Sigmoid colon (tissue), 7 donors: Measurements from ENCODE around the gene SLC39A7. TPM values are rescaled to one million over a fixed set of nuclear protein-coding genes. Genes with fewer than 3 reads are reported as not detected.

Experiments
- DNase-seq: peaks from one replicate; pipeline ENCODE4 v3.0.0-alpha.2; 2019
- H3K27ac ChIP-seq, 4 donors: fragments of 200-600 bp; sonication (generic); one replicate each; pipeline ENCODE4 v1.5.1; 2016 to 2019; ENCODE audit warnings: mild to moderate bottlenecking in 1 of 4
- H3K27me3 ChIP-seq, 3 donors: fragments of 200-600 bp; sonication (generic); one replicate each; pipeline ENCODE4 v1.5.1; 2019; ENCODE audit warnings: mild to moderate bottlenecking in 1 of 3
- H3K36me3 ChIP-seq, 4 donors: fragments of 200-600 bp; sonication (generic); one replicate each; pipeline ENCODE4 v1.5.1; 2016 to 2019
- H3K4me1 ChIP-seq, 4 donors: fragments of 200-600 bp; sonication (generic); one replicate each; pipeline ENCODE4 v1.5.1; 2017 to 2019
- H3K4me3 ChIP-seq, 4 donors: fragments of 200-600 bp; sonication (generic); one replicate each; pipeline ENCODE4 v1.5.1; 2017 to 2019; ENCODE audit warnings: mild to moderate bottlenecking in 2 of 4, moderate library complexity in 1 of 4
- H3K9me3 ChIP-seq, 4 donors: fragments of 200-600 bp in 3 of 4; sonication (generic) in 3 of 4; one replicate each; pipeline versions ENCODE4 v1.5.1 to v1.6.1; 2013 to 2019
- EP300 ChIP-seq, 4 donors: sonication (generic); formaldehyde crosslinking; IDR thresholded peaks; one replicate each; pipeline ENCODE4 v1.6.1; 2017; ENCODE audit warnings: antibody characterized with exemption in 4 of 4
- POLR2A ChIP-seq, 2 donors: fragments of 450-650 bp; IDR thresholded peaks; one replicate each; pipeline ENCODE4 v1.6.1; 2016; ENCODE audit warnings: antibody characterized with exemption in 2 of 2, mild to moderate bottlenecking in 2 of 2, moderate library complexity in 2 of 2
- POLR2AphosphoS5 ChIP-seq, 4 donors: sonication (generic); formaldehyde crosslinking; IDR thresholded peaks; one replicate each; pipeline ENCODE4 v1.6.1; 2017; ENCODE audit warnings: antibody characterized with exemption in 4 of 4
- WGBS, 2 donors: extraction: QIAGEN DNeasy Blood & Tissue Kit; methylation state at CpG; one replicate each; pipeline ENCODE4 v1.1.7; 2013; 5-methylcytosine and 5-hydroxymethylcytosine counted together
- intact Hi-C: fragments of 100-400 bp; cut with DNase I; formaldehyde crosslinking; loops from one replicate; pipeline ENCODE4 v1.15.1; 2023
- polyA plus RNA-seq, 3 donors: library from polyadenylated mRNA; stranded (reverse); fragments of 200-250 nt; gene quantifications; one replicate each; pipeline ENCODE4 v1.2.3, GENCODE V29; 2013
- total RNA-seq, 4 donors: library from RNA; depleted of rRNA; stranded (reverse); fragments of >200 nt; gene quantifications; one replicate each; pipeline ENCODE4 v1.1.0, GENCODE V29; 2016
- TF ChIP-seq, protein P1 (sequence below), 4 experiments: fragments of 450-650 bp in 3 of 4; fragments of 200-600 bp in 1 of 4; IDR thresholded peaks; one replicate each; pipeline ENCODE4 v1.5.1; 2016 to 2019; ENCODE audit warnings: antibody characterized with exemption in 4 of 4, mild to moderate bottlenecking in 3 of 4, moderate library complexity in 2 of 4
- donor health status: healthy with polysubstance abuse.
- donor health status: Bipolar disorder and iron deficiency.
- donor health status: healthy.

SLC39A7 gene
- total and polyA plus RNA-seq, 7 donors: 31.2 to 189 (median 49.6) TPM

DNA sequence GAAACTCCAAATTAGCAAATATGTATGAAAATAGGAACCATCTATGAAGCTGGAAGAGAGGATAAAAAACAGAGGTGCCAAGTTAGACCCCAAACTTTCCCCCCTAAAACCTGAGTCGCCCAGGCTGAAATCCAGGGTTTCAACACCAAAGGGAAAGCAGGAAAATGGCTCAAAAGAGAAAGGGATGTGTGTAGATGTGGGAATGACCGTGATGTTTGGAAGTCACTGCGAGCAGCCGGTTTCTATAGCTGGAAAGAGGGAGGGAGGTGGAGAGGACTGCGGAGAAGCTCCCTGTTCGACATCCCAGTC, 12.1 kb downstream of the SLC39A7 start:
- DNase-seq: no peak
- Histone ChIP-seq H3K4me3 (peak overlapping the region; percentile 22 to 55 (median 48)), H3K27ac (peak overlapping the region in 3 of 4 donors; percentile 41 to 63 (median 57)), H3K36me3 (peaks cover 4 to 26% (median 6%) of the 10 kb centered on the region in 4 donors), H3K27me3 (no peaks in the 10 kb centered on the region), H3K9me3 (no peaks in the 10 kb centered on the region), H3K4me1 (peaks cover 0 to 27% (median 22%) of the 10 kb centered on the region in 4 donors)
- intact Hi-C loops: no loop called here
- TF ChIP-seq, protein P1, sequence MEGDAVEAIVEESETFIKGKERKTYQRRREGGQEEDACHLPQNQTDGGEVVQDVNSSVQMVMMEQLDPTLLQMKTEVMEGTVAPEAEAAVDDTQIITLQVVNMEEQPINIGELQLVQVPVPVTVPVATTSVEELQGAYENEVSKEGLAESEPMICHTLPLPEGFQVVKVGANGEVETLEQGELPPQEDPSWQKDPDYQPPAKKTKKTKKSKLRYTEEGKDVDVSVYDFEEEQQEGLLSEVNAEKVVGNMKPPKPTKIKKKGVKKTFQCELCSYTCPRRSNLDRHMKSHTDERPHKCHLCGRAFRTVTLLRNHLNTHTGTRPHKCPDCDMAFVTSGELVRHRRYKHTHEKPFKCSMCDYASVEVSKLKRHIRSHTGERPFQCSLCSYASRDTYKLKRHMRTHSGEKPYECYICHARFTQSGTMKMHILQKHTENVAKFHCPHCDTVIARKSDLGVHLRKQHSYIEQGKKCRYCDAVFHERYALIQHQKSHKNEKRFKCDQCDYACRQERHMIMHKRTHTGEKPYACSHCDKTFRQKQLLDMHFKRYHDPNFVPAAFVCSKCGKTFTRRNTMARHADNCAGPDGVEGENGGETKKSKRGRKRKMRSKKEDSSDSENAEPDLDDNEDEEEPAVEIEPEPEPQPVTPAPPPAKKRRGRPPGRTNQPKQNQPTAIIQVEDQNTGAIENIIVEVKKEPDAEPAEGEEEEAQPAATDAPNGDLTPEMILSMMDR (IDR thresholded peaks at IDR 0.05): no peak
- TF ChIP-seq POLR2AphosphoS5 (IDR thresholded peaks at IDR 0.05): no peak
- no peak for TF ChIP-seq POLR2A (IDR thresholded peaks at IDR 0.05)
- TF ChIP-seq EP300 (IDR thresholded peaks at IDR 0.05): no peak
- 8 to 12% methylated on average over 6 of the region's 6 CpGs for WGBS, 2 donors

DNA sequence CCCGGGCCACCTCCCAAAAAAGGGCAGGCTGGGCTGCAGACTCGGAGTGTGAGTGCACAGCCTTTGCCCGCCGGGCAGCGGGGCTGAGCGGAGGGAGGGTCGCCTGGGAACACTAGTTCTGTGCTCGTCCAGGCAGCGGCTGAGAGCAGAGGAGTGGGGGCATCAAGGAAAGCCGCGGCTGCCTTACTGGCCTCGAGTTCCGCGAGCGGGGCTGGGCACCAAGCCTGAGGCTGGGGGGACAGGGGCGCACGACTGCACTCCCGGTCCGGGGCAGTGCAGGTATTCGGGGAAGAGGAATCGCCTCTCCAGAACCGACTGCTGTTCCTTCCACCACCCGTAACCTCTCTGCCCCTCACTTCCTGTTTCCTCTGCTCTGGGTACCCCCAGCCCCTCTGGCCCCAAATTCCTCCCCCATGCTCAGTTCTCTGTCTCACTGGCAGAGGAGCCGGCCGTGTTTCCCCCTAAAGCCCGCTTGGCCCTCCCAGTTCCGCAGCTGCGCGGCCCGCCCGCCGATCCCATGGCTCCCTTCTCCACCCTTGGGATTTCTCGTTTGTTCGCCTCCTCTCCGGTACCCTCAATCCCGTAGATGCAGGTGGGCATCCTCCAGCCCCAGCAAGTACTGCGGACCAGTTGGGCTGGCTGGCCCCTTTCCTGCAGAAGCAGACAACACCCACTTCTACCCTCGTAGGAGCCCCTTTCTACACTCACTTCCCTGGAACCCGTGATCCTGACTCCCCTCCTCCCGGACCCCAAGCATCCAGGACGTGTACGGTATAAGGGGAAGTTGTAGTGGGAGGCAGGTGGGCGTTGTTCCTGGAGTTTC, 12.7 kb downstream of the SLC39A7 start:
- TF ChIP-seq POLR2AphosphoS5 (IDR thresholded peaks at IDR 0.05) (peak in 2 of 4 donors; percentile 4 to 15), EP300 (IDR thresholded peaks at IDR 0.05) (no peak), POLR2A (IDR thresholded peaks at IDR 0.05) (no peak)
- TF ChIP-seq, protein P1 (IDR thresholded peaks at IDR 0.05): no peak
- H3K36me3 ChIP-seq: peaks cover 4 to 26% (median 6%) of the 10 kb centered on the region in 4 donors
- H3K9me3 ChIP-seq: no peaks in the 10 kb centered on the region
- peak overlapping the region in 3 of 4 donors; percentile 41 to 63 (median 57) for H3K27ac ChIP-seq
- peaks cover 0 to 27% (median 21%) of the 10 kb centered on the region in 4 donors for H3K4me1 ChIP-seq
- intact Hi-C loops: no loop called here
- peak overlapping the region; percentile 22 to 55 (median 48) for H3K4me3 ChIP-seq
- no peaks in the 10 kb centered on the region for H3K27me3 ChIP-seq
- WGBS, 2 donors: 1% methylated on average over 43 of the region's 43 CpGs
- DNase-seq: no peak

DNA sequence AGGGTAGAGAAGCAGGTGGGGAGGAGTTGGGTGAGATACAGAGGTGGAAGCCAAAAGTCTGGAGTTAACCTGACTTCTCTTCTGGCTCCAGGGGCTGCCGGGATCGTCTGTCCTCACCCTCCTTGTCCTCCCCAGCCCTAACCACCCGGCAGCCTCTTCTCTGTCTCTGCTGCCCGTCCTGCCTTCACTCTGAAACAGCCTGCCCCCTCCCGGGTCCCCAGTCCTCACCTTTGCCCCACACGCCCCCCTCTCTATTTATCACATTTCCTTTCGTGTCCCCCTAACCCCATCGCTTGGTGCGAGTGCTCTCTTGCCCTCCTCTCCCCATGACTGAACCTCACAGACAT, 13.3 kb downstream of the SLC39A7 start:
- intact Hi-C loops: no loop called here
- Histone ChIP-seq H3K4me1 (peaks cover 0 to 25% (median 18%) of the 10 kb centered on the region in 4 donors), H3K36me3 (peaks cover 4 to 26% (median 6%) of the 10 kb centered on the region in 4 donors), H3K27ac (peak overlapping the region in 3 of 4 donors; percentile 41 to 63 (median 57)), H3K4me3 (peak overlapping the region; percentile 22 to 55 (median 48)), H3K9me3 (no peaks in the 10 kb centered on the region), H3K27me3 (no peaks in the 10 kb centered on the region)
- TF ChIP-seq POLR2AphosphoS5 (IDR thresholded peaks at IDR 0.05): peak in 1 of 4 donors; percentile 2
- TF ChIP-seq, protein P1 (IDR thresholded peaks at IDR 0.05): no peak
- TF ChIP-seq POLR2A (IDR thresholded peaks at IDR 0.05): no peak
- 17 to 18% methylated on average over 9 of the region's 9 CpGs for WGBS, 2 donors
- no peak for DNase-seq

DNA sequence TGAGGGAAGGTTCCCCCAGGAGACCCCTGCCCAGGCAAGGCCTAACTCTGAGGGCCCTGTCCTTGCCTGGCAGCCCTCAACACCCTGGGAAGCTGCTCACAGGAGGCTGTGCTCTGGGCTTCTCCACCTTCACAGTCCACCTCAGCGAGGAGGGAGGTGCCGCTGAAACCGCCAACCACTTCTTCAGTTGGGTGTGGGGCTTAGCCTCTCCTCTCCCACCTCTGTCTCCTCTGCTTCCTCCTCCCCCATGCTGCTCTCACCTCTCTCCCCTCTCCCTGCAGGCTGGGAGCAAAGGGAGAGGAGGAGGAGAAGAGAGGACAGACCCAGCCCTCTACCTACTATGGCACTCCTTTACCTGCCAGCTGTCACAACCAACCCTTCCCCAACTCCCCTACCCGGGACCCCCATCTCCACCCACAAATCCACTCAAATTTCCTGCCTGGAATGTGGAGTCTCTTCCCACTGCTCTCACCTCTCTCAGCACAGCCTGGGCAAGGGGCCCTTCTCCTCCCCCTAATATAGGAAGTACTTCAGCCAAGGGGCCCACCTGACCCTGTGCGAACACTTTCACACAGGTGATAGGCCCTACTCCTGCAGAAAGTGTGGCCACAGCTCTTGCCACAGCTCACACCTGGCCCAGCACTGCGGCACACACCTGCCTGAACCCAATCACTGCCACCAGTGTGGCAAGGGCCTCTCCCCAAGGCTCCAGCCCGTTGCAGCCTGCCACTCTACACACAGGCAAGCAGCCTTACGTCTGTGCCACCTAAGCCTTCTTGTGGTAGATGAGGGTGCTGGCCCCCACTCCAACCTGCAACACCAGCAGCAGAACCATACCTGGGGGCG, 14.8 kb downstream of the SLC39A7 start:
- H3K4me1 ChIP-seq: peaks cover 0 to 20% (median 16%) of the 10 kb centered on the region in 4 donors
- intact Hi-C loops: no loop called here
- WGBS, 2 donors: 75 to 83% methylated on average over 9 of the region's 9 CpGs

More for the DNA sequence above, 14.8 kb downstream of the SLC39A7 start:
- DNase-seq: peak; percentile 51
- Histone ChIP-seq H3K4me3 (no peak overlapping the region), H3K9me3 (no peaks in the 10 kb centered on the region), H3K36me3 (peaks cover 0 to 12% (median 1%) of the 10 kb centered on the region in 4 donors), H3K27ac (no peak overlapping the region), H3K27me3 (no peaks in the 10 kb centered on the region)
- TF ChIP-seq EP300 (IDR thresholded peaks at IDR 0.05) (no peak), POLR2A (IDR thresholded peaks at IDR 0.05) (no peak), POLR2AphosphoS5 (IDR thresholded peaks at IDR 0.05) (no peak)
- TF ChIP-seq, protein P1 (IDR thresholded peaks at IDR 0.05): no peak
